Measurements from ENCODE around the gene OFD1. TPM values are rescaled to one million over a fixed set of nuclear protein-coding genes. Genes with fewer than 3 reads are reported as not detected.

Gene OFD1
- total RNA-seq, 1 donor from 2014 or later = 65.4 TPM

DNA sequence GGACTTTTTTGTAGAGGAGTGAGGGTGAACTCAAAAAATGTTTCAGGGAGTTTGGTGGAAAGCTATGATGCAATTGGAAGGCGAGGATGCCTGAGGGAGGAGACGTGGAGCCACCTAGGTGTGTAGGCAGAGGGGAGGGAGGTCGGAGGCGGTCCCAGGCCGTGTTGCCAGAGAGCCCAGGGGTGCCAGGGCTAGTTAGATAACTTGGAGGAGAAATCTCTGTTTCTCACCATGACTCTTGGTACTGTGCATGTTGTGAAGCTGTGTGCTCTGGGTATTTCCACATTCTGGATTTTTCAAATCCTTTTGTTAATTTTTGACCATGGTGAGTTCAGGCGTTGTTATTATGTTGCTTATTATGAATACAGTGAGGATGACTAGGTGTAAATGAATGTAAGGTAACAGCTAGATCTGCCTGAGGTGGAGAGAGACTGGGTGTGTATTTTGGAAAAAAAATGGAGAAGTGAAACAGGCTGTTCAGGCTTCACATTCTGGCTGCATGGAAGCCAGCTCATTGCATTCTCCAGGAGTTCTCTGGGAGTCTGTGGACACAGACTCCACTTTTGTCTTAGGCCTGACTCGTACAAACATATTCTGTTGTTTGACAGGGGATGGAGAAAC lies 41.1 kb upstream of the OFD1 start:
- Mint-ChIP-seq H3K36me3 (ENCODE audit: insufficient read depth) (peaks cover 6% of the 10 kb centered on the region), H3K27ac (peak overlapping the region; percentile 56), H3K4me3 (ENCODE audit: low read depth) (no peak overlapping the region), H3K27me3 (no peaks in the 10 kb centered on the region), H3K9me3 (ENCODE audit: low read depth) (peaks cover 22% of the 10 kb centered on the region), H3K4me1 (ENCODE audit: low read depth) (peaks cover 28% of the 10 kb centered on the region)
- TF ChIP-seq, protein P1, sequence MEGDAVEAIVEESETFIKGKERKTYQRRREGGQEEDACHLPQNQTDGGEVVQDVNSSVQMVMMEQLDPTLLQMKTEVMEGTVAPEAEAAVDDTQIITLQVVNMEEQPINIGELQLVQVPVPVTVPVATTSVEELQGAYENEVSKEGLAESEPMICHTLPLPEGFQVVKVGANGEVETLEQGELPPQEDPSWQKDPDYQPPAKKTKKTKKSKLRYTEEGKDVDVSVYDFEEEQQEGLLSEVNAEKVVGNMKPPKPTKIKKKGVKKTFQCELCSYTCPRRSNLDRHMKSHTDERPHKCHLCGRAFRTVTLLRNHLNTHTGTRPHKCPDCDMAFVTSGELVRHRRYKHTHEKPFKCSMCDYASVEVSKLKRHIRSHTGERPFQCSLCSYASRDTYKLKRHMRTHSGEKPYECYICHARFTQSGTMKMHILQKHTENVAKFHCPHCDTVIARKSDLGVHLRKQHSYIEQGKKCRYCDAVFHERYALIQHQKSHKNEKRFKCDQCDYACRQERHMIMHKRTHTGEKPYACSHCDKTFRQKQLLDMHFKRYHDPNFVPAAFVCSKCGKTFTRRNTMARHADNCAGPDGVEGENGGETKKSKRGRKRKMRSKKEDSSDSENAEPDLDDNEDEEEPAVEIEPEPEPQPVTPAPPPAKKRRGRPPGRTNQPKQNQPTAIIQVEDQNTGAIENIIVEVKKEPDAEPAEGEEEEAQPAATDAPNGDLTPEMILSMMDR (IDR thresholded peaks at IDR 0.05; ENCODE audit: unreplicated experiment) = no peak
- no peak for DNase-seq (ENCODE audit: low spot score, unreplicated experiment)

DNA sequence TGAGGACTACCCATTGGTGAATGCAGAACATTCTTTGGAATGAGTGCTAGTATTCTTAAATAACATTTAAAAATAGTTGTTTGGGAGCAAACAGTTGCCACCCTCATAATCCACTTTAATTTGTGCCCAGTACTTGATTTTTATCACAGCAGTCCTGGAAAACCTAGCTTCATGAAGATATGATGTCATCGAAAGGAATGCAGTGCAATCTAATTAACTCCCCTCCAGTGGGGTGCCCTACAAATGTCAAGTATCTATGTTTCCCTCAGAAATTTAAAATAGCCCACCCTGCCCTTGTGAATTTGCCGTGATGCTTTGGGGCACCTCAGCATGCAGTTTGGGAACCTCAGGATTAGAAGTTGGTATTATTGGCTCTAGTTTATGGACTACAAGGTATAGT lies 40.2 kb upstream of the OFD1 start:
- Mint-ChIP-seq H3K27me3 (no peaks in the 10 kb centered on the region), H3K4me3 (ENCODE audit: low read depth) (no peak overlapping the region), H3K27ac (no peak overlapping the region), H3K36me3 (ENCODE audit: insufficient read depth) (peaks cover 6% of the 10 kb centered on the region), H3K9me3 (ENCODE audit: low read depth) (peaks cover 22% of the 10 kb centered on the region), H3K4me1 (ENCODE audit: low read depth) (peaks cover 27% of the 10 kb centered on the region)
- TF ChIP-seq, protein P1 (IDR thresholded peaks at IDR 0.05; ENCODE audit: unreplicated experiment) = no peak
- no peak for DNase-seq (ENCODE audit: low spot score, unreplicated experiment)

DNA sequence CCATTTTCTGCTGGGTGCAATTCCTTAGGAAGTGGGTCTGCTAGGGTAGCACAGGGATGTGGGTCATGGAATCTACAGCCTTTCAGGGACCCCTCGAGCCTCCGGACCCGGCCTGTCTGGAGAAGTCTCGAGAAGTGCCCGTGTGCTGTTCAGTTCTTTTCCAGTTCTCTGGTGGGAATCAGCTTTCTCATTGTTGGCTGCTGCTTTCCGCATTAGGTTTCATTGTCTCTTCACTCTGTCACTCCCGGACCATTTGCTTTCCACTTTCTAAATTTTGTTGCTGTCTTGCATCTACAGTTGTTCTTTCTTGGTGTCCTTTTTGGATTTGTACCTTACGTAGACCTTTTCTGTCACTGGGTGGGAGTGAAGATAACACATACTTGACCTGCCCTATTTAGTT lies 39.6 kb upstream of the OFD1 start:
- Mint-ChIP-seq H3K4me1 (ENCODE audit: low read depth) (peaks cover 27% of the 10 kb centered on the region), H3K27ac (peak overlapping the region; percentile 17), H3K27me3 (no peaks in the 10 kb centered on the region), H3K36me3 (ENCODE audit: insufficient read depth) (peaks cover 6% of the 10 kb centered on the region), H3K4me3 (ENCODE audit: low read depth) (no peak overlapping the region), H3K9me3 (ENCODE audit: low read depth) (peaks cover 22% of the 10 kb centered on the region)
- TF ChIP-seq, protein P1 (IDR thresholded peaks at IDR 0.05; ENCODE audit: unreplicated experiment) = no peak
- DNase-seq (ENCODE audit: low spot score, unreplicated experiment) = no peak

DNA sequence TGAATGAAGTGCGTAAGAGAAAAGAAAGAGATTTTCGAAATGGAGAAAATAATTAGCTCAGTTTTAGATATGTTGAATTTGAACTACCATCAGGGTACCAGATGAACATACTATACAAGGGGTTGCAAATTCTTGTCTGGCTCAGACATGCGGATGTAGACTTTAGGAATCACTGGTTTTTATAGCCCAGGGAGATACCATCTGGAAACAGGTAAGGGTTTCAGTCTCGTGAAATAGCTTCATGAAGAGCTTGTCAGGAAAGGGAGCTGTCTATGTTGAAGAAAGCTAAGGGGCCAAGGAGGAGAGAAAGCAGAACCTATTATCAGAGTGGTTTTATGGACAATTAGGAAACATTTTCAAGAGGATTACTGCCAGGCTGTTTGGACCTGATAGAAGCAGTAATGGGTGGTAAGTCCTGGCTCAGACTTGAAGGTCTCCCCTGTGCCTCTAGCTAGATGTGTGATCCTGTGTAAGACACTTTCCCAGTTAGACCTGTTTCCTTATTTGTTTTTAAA lies 38.9 kb upstream of the OFD1 start:
- no peak overlapping the region for H3K4me3 Mint-ChIP-seq (ENCODE audit: low read depth)
- peaks cover 22% of the 10 kb centered on the region for H3K4me1 Mint-ChIP-seq (ENCODE audit: low read depth)
- H3K36me3 Mint-ChIP-seq (ENCODE audit: insufficient read depth) = peaks cover 5% of the 10 kb centered on the region
- TF ChIP-seq, protein P1 (IDR thresholded peaks at IDR 0.05; ENCODE audit: unreplicated experiment) = no peak
- DNase-seq (ENCODE audit: low spot score, unreplicated experiment) = no peak
- H3K27ac Mint-ChIP-seq = peak overlapping the region; percentile 7
- peaks cover 16% of the 10 kb centered on the region for H3K9me3 Mint-ChIP-seq (ENCODE audit: low read depth)
- H3K27me3 Mint-ChIP-seq = no peaks in the 10 kb centered on the region

DNA sequence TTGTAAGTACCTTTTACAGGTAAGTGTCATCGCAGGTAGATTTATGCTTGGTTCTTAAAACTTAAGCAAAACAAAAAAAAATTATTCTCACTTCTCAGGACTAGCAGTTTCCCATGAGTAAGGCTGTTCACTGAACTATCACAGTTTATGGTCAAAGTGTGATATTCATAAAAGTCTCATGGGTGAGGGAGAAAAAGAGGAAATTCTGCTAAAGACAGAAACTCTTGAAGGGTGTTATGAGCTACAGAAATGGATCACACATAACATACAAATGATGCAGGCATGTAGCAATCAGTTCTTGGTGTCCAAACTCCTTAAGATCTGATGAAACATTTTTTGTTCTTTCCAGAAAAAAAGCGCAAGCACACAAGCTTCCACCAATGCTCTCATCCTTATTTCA lies 37.1 kb upstream of the OFD1 start:
- peaks cover 20% of the 10 kb centered on the region for H3K9me3 Mint-ChIP-seq (ENCODE audit: low read depth)
- no peak overlapping the region for H3K27ac Mint-ChIP-seq
- TF ChIP-seq, protein P1 (IDR thresholded peaks at IDR 0.05; ENCODE audit: unreplicated experiment) = no peak
- peaks cover 4% of the 10 kb centered on the region for H3K36me3 Mint-ChIP-seq (ENCODE audit: insufficient read depth)
- DNase-seq (ENCODE audit: low spot score, unreplicated experiment) = no peak
- H3K27me3 Mint-ChIP-seq = no peaks in the 10 kb centered on the region
- no peak overlapping the region for H3K4me3 Mint-ChIP-seq (ENCODE audit: low read depth)
- peaks cover 24% of the 10 kb centered on the region for H3K4me1 Mint-ChIP-seq (ENCODE audit: low read depth)

All from progenitor cell of endocrine pancreas (in vitro differentiated cells).